NCI-H774 (cell line): ENCODE measurements around the gene MCC.

ENCODE experiments used
- DNase-seq: peaks from one replicate; lab custom pipeline; 2025; lab: John Stamatoyannopoulos, UW

MCC gene

DNA sequence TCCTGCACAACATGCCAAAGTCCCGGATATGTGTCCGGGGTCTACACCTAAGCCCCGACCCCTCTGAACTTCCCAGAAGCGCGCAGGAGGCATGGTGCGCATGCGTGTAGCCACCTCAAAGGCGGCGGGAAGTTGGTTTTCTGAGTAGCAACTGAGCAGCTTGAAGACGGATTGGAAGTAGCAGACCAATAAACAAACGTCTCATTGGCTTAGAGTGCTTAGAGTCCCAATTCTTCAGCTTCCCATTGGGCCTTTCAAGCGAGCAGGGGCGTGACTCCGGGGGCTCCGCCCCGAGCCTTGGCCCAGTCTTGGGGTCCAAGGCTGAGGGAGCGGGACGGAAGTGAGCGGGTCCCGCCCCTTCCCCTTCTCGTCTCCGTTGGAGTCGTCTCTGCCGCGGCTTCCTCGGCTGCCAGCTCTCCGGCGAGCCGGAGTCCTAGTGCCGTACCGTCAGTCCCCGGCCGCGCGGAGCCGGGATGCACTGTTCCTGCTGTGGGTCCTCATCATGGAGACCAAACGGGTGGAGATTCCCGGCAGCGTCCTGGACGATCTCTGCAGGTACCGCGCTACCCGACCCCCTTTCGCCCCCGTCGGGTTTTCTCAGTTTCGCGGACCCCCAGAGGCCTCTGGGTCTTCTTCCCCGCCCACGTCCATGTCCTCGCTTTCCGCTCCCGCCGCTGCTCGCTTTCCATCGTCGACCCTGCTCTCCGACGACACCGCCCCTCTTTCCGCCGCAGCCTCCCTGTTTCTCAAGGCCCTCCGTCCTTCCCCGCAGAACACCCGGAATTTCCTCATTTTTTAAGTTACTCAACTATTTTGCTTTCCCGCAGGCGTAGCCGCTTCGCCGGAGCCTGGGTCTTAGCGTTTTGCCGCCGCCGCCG is 511.6 kb downstream of the MCC start, which contains the start of gene DCP2:
Gene DCP2 (plus strand): TSS at position 367 of the 878 bp plus-strand sequence. CDS start 136 bp downstream, at position 503.
- DNase-seq = peak; percentile 96

DNA sequence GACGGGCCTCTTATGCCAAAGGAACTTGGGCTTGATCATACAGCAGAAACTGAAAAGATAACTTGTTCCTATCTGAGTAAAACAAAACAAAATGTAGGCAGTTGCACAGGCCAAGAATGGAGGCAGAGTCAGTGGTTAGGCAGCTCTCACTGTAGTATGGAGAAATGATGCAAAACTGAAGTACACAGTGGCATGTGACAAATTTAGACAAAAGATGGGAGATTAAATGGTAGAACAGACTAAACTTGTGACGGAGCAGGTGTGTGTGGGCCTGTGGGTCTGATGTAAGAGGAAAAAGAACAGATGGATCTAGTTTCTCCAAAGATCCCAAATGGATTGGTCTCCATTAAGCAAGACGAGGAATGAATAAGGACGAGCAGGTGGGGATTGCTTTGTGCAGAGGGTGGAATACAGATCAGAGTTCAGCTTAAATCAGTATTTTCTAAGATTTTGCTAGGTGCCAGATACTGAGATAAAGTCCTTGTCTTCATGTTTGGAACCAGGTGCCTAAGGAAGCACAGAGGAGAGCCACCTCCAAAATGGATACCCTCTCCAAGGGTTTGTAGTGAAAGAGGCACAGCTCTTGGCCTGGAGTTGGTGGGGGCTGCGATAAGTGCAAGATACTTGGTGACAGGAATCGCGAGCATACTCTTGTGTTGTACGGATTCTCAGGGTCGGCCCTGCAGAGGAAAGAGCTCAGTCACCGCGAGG is 512.4 kb downstream of the MCC start:
- DNase-seq = peak; percentile 56

- DNase-seq = no peak
Measured at GRCh38 chr5:112974901-112975300, 513.4 kb downstream of the MCC start.

DNA sequence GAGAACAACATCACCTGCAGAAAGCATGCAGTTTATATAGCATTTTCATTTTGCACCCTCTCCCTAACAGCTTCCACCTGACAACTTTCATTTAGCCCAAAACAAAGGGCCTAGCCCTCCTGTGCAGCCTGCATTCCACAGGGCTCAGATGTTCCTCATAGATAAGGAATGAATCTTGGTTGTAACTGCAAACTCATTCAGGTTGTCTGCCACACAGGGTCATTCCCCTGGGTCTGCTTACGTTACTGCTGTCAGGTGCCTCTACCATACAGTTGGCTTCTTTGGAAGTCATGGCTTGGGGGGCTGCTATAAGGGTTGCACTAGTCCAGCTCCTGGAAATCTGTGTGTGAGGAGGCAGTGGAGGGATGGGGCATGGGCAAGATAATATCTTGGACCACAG is 514.3 kb downstream of the MCC start:
- no peak for DNase-seq

DNA sequence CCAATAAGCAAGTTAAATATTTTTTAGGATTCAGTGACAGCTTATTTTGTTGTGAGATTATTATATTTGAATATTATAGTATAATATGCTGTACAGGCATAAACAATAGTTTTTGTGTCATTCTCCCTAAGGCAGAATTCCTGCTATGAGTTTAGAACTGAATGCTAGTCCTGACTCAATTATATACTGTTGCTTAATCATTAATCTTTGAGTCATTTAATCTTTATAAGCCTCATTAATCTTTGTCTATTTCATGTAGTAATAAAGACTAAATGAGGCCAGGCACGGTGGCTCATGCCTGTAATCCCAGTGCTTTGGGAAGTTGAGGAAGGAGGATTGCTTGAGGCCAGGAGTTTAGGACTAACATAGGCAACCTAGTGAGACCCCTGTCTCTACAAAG is 515.2 kb downstream of the MCC start:
- DNase-seq = no peak
